ENCODE measurements around the gene PDE2A.

- TF ChIP-seq ZNF274 (IDR thresholded peaks at IDR 0.05; ENCODE audit: low read depth, low read length) (no peak), YY1 (IDR thresholded peaks at IDR 0.05; ENCODE audit: insufficient read depth, insufficient read length) (no peak)
Observed at GRCh38 chr11:72673943-72674828, at the start of gene PDE2A.

Data from NT2/D1 (cell line).